HepG2 (cell line): Measurements from ENCODE around the gene TUBB8B. TPM values are rescaled to one million over a fixed set of nuclear protein-coding genes. Genes with fewer than 3 reads are reported as not detected.
"Not testable (repeated sequence)": the region's sequence is repeated elsewhere in the genome, so short reads cannot be mapped to it uniquely, and the experiment has no call there.

Experiments
- ATAC-seq: fragments of 200-7000 bp; cut with Tn5 transposase; 3 replicates; pipeline ENCODE4 v1.9.1; 2020; ENCODE audit warnings: mild to moderate bottlenecking, moderate library complexity
- BruUV-seq: library from RNA; stranded (reverse); fragments of 400-500 nt; replicated peaks from 2 replicates; lab custom pipeline; 2021; lab: Mats Ljungman, UMichigan
- CTCF ChIA-PET: fragments of 300-600 bp; formaldehyde crosslinking; extraction: SDS; loops from one replicate; lab custom pipeline; 2021; ENCODE audit warnings: low total read pairs, inconsistent platforms, low intra/inter-chr PET ratio; lab: Yijun Ruan, JAX
- POLR2A ChIA-PET: fragments of 350-600 bp; sonication (Branson Sonifier 250); formaldehyde crosslinking; loops from one replicate; lab custom pipeline; 2020; ENCODE audit warnings: antibody characterized with exemption, inconsistent platforms; lab: Yijun Ruan, JAX
- DNase-seq: peaks from one replicate; pipeline ENCODE4 v3.0.0-alpha.2; 2015; ENCODE audit warnings: low spot score
- FAIRE-seq: peaks from 3 replicates; lab custom pipeline; 2011; peaks lifted over from hg19 to GRCh38; lab: Jason Lieb, UNC
- H2AFZ ChIP-seq: one replicate; pipeline ENCODE4 v1.6.1; 2011; ENCODE audit warnings: low read length, inconsistent platforms
- H3K27ac ChIP-seq: fragments of 300-600 bp; 3 replicates; pipeline ENCODE4 v1.8.0; 2011; ENCODE audit warnings: mixed run types, mild to moderate bottlenecking, mixed read lengths, low read length, inconsistent platforms; ENCODE audit not compliant: insufficient read depth; ENCODE audit errors: extremely low read length
- H3K27me3 ChIP-seq, 2 experiments: fragments of 200-600 bp in 1 of 2; 2 replicates in 1 of 2; 3 replicates in 1 of 2; pipeline versions ENCODE4 v1.6.0 to v1.8.0; 2011; ENCODE audit warnings: low read length in 2 of 2, mild to moderate bottlenecking in 2 of 2, moderate library complexity in 2 of 2, inconsistent platforms in 1 of 2; ENCODE audit not compliant: insufficient read depth in 2 of 2, control insufficient read depth in 1 of 2
- H3K36me3 ChIP-seq, 2 experiments: fragments of 200-600 bp in 1 of 2; replicated peaks in 1 of 2; 2 replicates in 1 of 2; 3 replicates in 1 of 2; pipeline versions ENCODE4 v1.5.1 to v1.8.0; 2011; ENCODE audit warnings: low read length in 2 of 2, inconsistent platforms in 1 of 2; ENCODE audit not compliant: insufficient read depth in 2 of 2, control insufficient read depth in 1 of 2
- H3K4me1 ChIP-seq: 2 replicates; pipeline ENCODE4 v1.5.1; 2012; ENCODE audit warnings: low read length, inconsistent platforms; ENCODE audit not compliant: insufficient read depth
- H3K4me2 ChIP-seq: 2 replicates; pipeline ENCODE4 v1.6.0; 2011; ENCODE audit warnings: low read depth, low read length, inconsistent platforms
- H3K4me3 ChIP-seq, 3 experiments: fragments of 200-600 bp in 1 of 3; sonication (generic), shearing (Covaris generic) in 1 of 3; replicated peaks in 1 of 3; 2 replicates each; pipeline ENCODE4 v1.5.1; 2011 to 2016; ENCODE audit warnings: low read length in 3 of 3, inconsistent platforms in 2 of 3, low read depth in 2 of 3, mild to moderate bottlenecking in 2 of 3, control low read depth in 1 of 3, mixed read lengths in 1 of 3; ENCODE audit not compliant: insufficient read depth in 1 of 3
- H3K79me2 ChIP-seq: one replicate; pipeline ENCODE4 v1.6.1; 2011; ENCODE audit warnings: low read length, inconsistent platforms; ENCODE audit not compliant: insufficient read depth
- H3K9ac ChIP-seq: 2 replicates; pipeline ENCODE4 v1.6.0; 2011; ENCODE audit warnings: mild to moderate bottlenecking, low read depth, low read length, inconsistent platforms; ENCODE audit not compliant: insufficient read depth
- H3K9me3 ChIP-seq: 2 replicates; pipeline ENCODE4 v1.5.1; 2012; ENCODE audit warnings: mild to moderate bottlenecking, low read length
- H4K20me1 ChIP-seq: 2 replicates; pipeline ENCODE4 v1.6.0; 2011; ENCODE audit warnings: inconsistent platforms, mild to moderate bottlenecking, low read length, moderate library complexity; ENCODE audit not compliant: insufficient read depth
- FOXP4 ChIP-seq: sonication (generic); formaldehyde crosslinking; IDR thresholded peaks from 2 replicates; pipeline ENCODE4 v1.4.0; 2020; ENCODE audit warnings: missing genetic modification reagents
- HOXA3 ChIP-seq: sonication (generic); formaldehyde crosslinking; IDR thresholded peaks from 2 replicates; pipeline ENCODE4 v1.5.0; 2020; ENCODE audit warnings: missing genetic modification reagents
- MYC ChIP-seq: sonication (generic); formaldehyde crosslinking; IDR thresholded peaks from 2 replicates; pipeline ENCODE4 v1.9.0; 2021; ENCODE audit warnings: missing genetic modification reagents, borderline replicate concordance
- UBTF ChIP-seq: sonication (generic); formaldehyde crosslinking; IDR thresholded peaks from 2 replicates; pipeline ENCODE4 v1.4.0; 2020; ENCODE audit warnings: mild to moderate bottlenecking, missing genetic modification reagents
- ZFX ChIP-seq: sonication (generic); formaldehyde crosslinking; IDR thresholded peaks from 2 replicates; pipeline ENCODE4 v1.4.0; 2020; ENCODE audit warnings: mild to moderate bottlenecking, low read depth, missing genetic modification reagents, moderate library complexity
- WGBS: methylation state at CpG from one replicate; pipeline ENCODE4 v1.1.6; 2017; ENCODE audit warnings: low lambda C conversion rate; 5-methylcytosine and 5-hydroxymethylcytosine counted together
- in situ Hi-C: cut with HindIII; loops from 2 replicates; pipeline ENCODE4 v1.10.0; 2017; ENCODE audit warnings: low pct_unique_long_range_greater_than_20kb; ENCODE audit not compliant: extremely low pct_ligation_motif_present
- intact Hi-C: fragments of 100-400 bp; cut with micrococcal nuclease; formaldehyde crosslinking; loops from one replicate; pipeline ENCODE4 v1.10.0; 2022; ENCODE audit not compliant: unreplicated experiment
- polyA plus RNA-seq, 8 experiments: library from polyadenylated mRNA; depleted of rRNA in 3 of 8; stranded (reverse) in 7 of 8; unstranded in 1 of 8; fragments of >200 nt; fragmentation: Illumina TruSeq in 4 of 8; extraction: Trizol in 4 of 8; gene quantifications; 2 replicates each; pipeline versions ENCODE4 v1.2.1 to v1.2.3, GENCODE V29; 2011 to 2016; ENCODE audit warnings: low read depth in 4 of 8, missing spikeins in 1 of 8, mixed read lengths in 1 of 8; ENCODE audit not compliant: insufficient read depth in 1 of 8
- total RNA-seq, 5 experiments: library from RNA; depleted of rRNA; stranded (reverse); fragments of >200 nt; fragmentation: Illumina TruSeq; extraction: Trizol; gene quantifications; 2 replicates each; pipeline ENCODE4 v1.2.3, GENCODE V29; 2016; ENCODE audit warnings: low read depth in 1 of 5

TUBB8B gene
- total and polyA plus RNA-seq, 2 of the 13 experiments (the other 11 are each of a cell fraction or from before 2014, with no cell fraction given) = 0.71 to 6.7 TPM

GRCh38 chr18:89124-89523, 39.7 kb upstream of the TUBB8B start (continued):
- TF ChIP-seq UBTF (CRISPR knock-in tag) (peak; percentile 50), ZFX (CRISPR knock-in tag) (peak; percentile 66), HOXA3 (peak; percentile 48; the same call in 1 of the 2 replicates), MYC (CRISPR knock-in tag) (peak; percentile 64; the same call in 1 of the 2 replicates), FOXP4 (peak; percentile 49; the same call in 1 of the 2 replicates)
- TF ChIP-seq, all 625 proteins: peak for 17; not testable (repeated sequence) for 608

GRCh38 chr18:84801-85200, 35.4 kb upstream of the TUBB8B start:
- H3K9me3 ChIP-seq, intact Hi-C loops, FAIRE-seq, H3K4me3 ChIP-seq, H3K4me2 ChIP-seq, H2AFZ ChIP-seq, H3K27me3 ChIP-seq, DNase-seq, BruUV-seq, POLR2A ChIA-PET, H3K79me2 ChIP-seq, in situ Hi-C loops, CTCF ChIA-PET, ATAC-seq, H3K9ac ChIP-seq, H3K27ac ChIP-seq, H3K36me3 ChIP-seq, H4K20me1 ChIP-seq: not testable (repeated sequence)
- H3K4me1 ChIP-seq = peaks cover 41% of the 10 kb centered on the region
- WGBS = 97% methylated on average over 7 of the region's 12 CpGs
